Neural progenitor cell (in vitro differentiated cells): ENCODE results near the gene C3AR1. TPM values are rescaled to one million over a fixed set of nuclear protein-coding genes. Genes with fewer than 3 reads are reported as not detected.
A peak's percentile ranks its signal among the peaks of the same experiment; 100 is the strongest.

Experiments used
- DNase-seq: peaks from one replicate; pipeline ENCODE4 v3.0.0-alpha.2; 2016; ENCODE audit warnings: low spot score
- H2AFZ ChIP-seq: fragments of 200-600 bp; sonication (generic); replicated peaks from 2 replicates; pipeline ENCODE4 v1.6.1; 2016; ENCODE audit warnings: antibody characterized with exemption
- H3F3A ChIP-seq: fragments of 200-600 bp; sonication (generic); 2 replicates; pipeline ENCODE4 v1.6.1; 2016; ENCODE audit warnings: antibody characterized with exemption, low read depth
- H3K27ac ChIP-seq: fragments of 200-600 bp; sonication (generic); 2 replicates; pipeline ENCODE4 v1.5.1; 2016; ENCODE audit warnings: mild to moderate bottlenecking
- H3K27me3 ChIP-seq: fragments of 200-600 bp; sonication (generic); 2 replicates; pipeline ENCODE4 v1.6.1; 2016; ENCODE audit warnings: mild to moderate bottlenecking, moderate library complexity
- H3K36me3 ChIP-seq: fragments of 200-600 bp; sonication (generic); 2 replicates; pipeline ENCODE4 v1.5.1; 2016
- H3K4me1 ChIP-seq: fragments of 200-600 bp; sonication (generic); 2 replicates; pipeline ENCODE4 v1.6.1; 2016; ENCODE audit warnings: mixed run types
- H3K4me2 ChIP-seq: fragments of 200-600 bp; sonication (generic); 2 replicates; pipeline ENCODE4 v1.6.1; 2016
- H3K4me3 ChIP-seq: fragments of 200-600 bp; sonication (generic); 2 replicates; pipeline ENCODE4 v1.5.1; 2016
- H3K79me2 ChIP-seq: fragments of 200-600 bp; sonication (generic); 2 replicates; pipeline ENCODE4 v1.6.1; 2016; ENCODE audit warnings: low read depth
- H3K9ac ChIP-seq: fragments of 200-600 bp; sonication (generic); 2 replicates; pipeline ENCODE4 v1.6.1; 2016
- H3K9me3 ChIP-seq: fragments of 200-600 bp; sonication (generic); 2 replicates; pipeline ENCODE4 v1.5.1; 2016; ENCODE audit warnings: low read depth
- H4K20me1 ChIP-seq: fragments of 200-600 bp; sonication (generic); 2 replicates; pipeline ENCODE4 v1.6.1; 2016; ENCODE audit warnings: low read depth
- H3K27ac Mint-ChIP-seq: 3 replicates; pipeline ENCODE4 v1.8.0; 2021; ENCODE audit warnings: mixed read lengths
- H3K27me3 Mint-ChIP-seq: 2 replicates; pipeline ENCODE4 v1.8.0; 2022; ENCODE audit warnings: low read depth, mild to moderate bottlenecking, inconsistent platforms, moderate library complexity, mixed read lengths; ENCODE audit not compliant: insufficient read depth
- H3K36me3 Mint-ChIP-seq: 3 replicates; pipeline ENCODE4 v1.8.0; 2021; ENCODE audit warnings: mixed read lengths
- H3K4me1 Mint-ChIP-seq: 3 replicates; pipeline ENCODE4 v1.8.0; 2021; ENCODE audit warnings: mixed read lengths
- H3K4me3 Mint-ChIP-seq: 3 replicates; pipeline ENCODE4 v1.8.0; 2021; ENCODE audit warnings: mild to moderate bottlenecking, moderate library complexity, mixed read lengths
- H3K9me3 Mint-ChIP-seq: 3 replicates; pipeline ENCODE4 v1.8.0; 2020; ENCODE audit warnings: mixed read lengths
- CTCF ChIP-seq: fragments of 200-600 bp; sonication (generic); IDR thresholded peaks from 2 replicates; pipeline ENCODE4 v1.5.1; 2017; ENCODE audit warnings: antibody characterized with exemption, mild to moderate bottlenecking
- EZH2 ChIP-seq: fragments of 200-600 bp; sonication (generic); IDR thresholded peaks from 2 replicates; pipeline ENCODE4 v1.6.1; 2017; ENCODE audit warnings: antibody characterized with exemption, mild to moderate bottlenecking, moderate library complexity
- EZH2phosphoT487 ChIP-seq: fragments of 200-600 bp; sonication (generic); IDR thresholded peaks from 2 replicates; pipeline ENCODE4 v1.6.1; 2017; ENCODE audit warnings: antibody characterized with exemption
- total RNA-seq: library from RNA; depleted of rRNA; stranded (reverse); fragments of >200 nt; gene quantifications from 2 replicates; pipeline ENCODE4 v1.2.3, GENCODE V29; 2015; ENCODE audit warnings: low replicate concordance

C3AR1 gene
- total RNA-seq, 1 donor from 2014 or later: not detected

- Histone ChIP-seq H3K27me3 (no peaks in the 10 kb centered on the region), H2AFZ (no peak overlapping the region), H3K9me3 (no peaks in the 10 kb centered on the region), H3K9ac (no peak overlapping the region), H3K79me2 (peaks cover 13% of the 10 kb centered on the region), H3K27ac (no peak overlapping the region), H3K36me3 (no peaks in the 10 kb centered on the region), H3K4me1 (peaks cover 6% of the 10 kb centered on the region), H3F3A (peaks cover 44% of the 10 kb centered on the region), H3K4me2 (no peak overlapping the region), H3K4me3 (no peak overlapping the region), H4K20me1 (no peaks in the 10 kb centered on the region)
- TF ChIP-seq EZH2phosphoT487 (no peak), EZH2 (no peak), CTCF (no peak)
- peaks cover 20% of the 10 kb centered on the region for H3K4me1 Mint-ChIP-seq
- peak overlapping the region; percentile 69 for H3K4me3 Mint-ChIP-seq
- H3K9me3 Mint-ChIP-seq: no peaks in the 10 kb centered on the region
- no peak overlapping the region for H3K27ac Mint-ChIP-seq
- DNase-seq: no peak
- no peaks in the 10 kb centered on the region for H3K36me3 Mint-ChIP-seq
- no peaks in the 10 kb centered on the region for H3K27me3 Mint-ChIP-seq
Observed at GRCh38 chr12:8028267-8028666, 37.9 kb downstream of the C3AR1 start.

- DNase-seq: no peak
- Mint-ChIP-seq H3K36me3 (no peaks in the 10 kb centered on the region), H3K9me3 (no peaks in the 10 kb centered on the region), H3K4me1 (peaks cover 17% of the 10 kb centered on the region), H3K27me3 (no peaks in the 10 kb centered on the region), H3K4me3 (peak overlapping the region; percentile 95), H3K27ac (peak overlapping the region; percentile 35)
- H3K4me2 ChIP-seq: peak overlapping the region; percentile 48
- H3K4me3 ChIP-seq: peak overlapping the region; percentile 60
- no peaks in the 10 kb centered on the region for H3K36me3 ChIP-seq
- no peak overlapping the region for H3K9ac ChIP-seq
- TF ChIP-seq EZH2 (no peak), CTCF (no peak), EZH2phosphoT487 (no peak)
- peaks cover 5% of the 10 kb centered on the region for H3K4me1 ChIP-seq
- no peaks in the 10 kb centered on the region for H4K20me1 ChIP-seq
- H3K27ac ChIP-seq: no peak overlapping the region
- no peak overlapping the region for H2AFZ ChIP-seq
- H3K9me3 ChIP-seq: no peaks in the 10 kb centered on the region
- peaks cover 41% of the 10 kb centered on the region for H3F3A ChIP-seq
- no peaks in the 10 kb centered on the region for H3K27me3 ChIP-seq
- H3K79me2 ChIP-seq: peaks cover 13% of the 10 kb centered on the region
Observed at GRCh38 chr12:8027856-8028255, 38.3 kb downstream of the C3AR1 start.

GRCh38 chr12:8026291-8026900 is 39.8 kb downstream of the C3AR1 start:
- no peaks in the 10 kb centered on the region for H3K27me3 Mint-ChIP-seq

More at GRCh38 chr12:8026291-8026900, 39.8 kb downstream of the C3AR1 start:
- Histone ChIP-seq H2AFZ (peak overlapping the region; percentile 92), H3K27me3 (no peaks in the 10 kb centered on the region), H3K9me3 (no peaks in the 10 kb centered on the region), H3K4me1 (peaks cover 5% of the 10 kb centered on the region), H3K79me2 (peaks cover 7% of the 10 kb centered on the region), H3F3A (peaks cover 38% of the 10 kb centered on the region), H3K4me3 (peak overlapping the region; percentile 60), H3K4me2 (peak overlapping the region; percentile 82), H4K20me1 (no peaks in the 10 kb centered on the region), H3K36me3 (no peaks in the 10 kb centered on the region), H3K9ac (peak overlapping the region; percentile 15), H3K27ac (peak overlapping the region; percentile 86)
- Mint-ChIP-seq H3K36me3 (no peaks in the 10 kb centered on the region), H3K4me1 (peaks cover 13% of the 10 kb centered on the region), H3K27ac (peak overlapping the region; percentile 96), H3K4me3 (peak overlapping the region; percentile 95), H3K9me3 (no peaks in the 10 kb centered on the region)
- no peak for TF ChIP-seq EZH2
- peak; percentile 98 for DNase-seq
